IPS-20b (cell line): ENCODE results near the gene COL17A1.

Experiments
- H3K27ac ChIP-seq: one replicate; pipeline ENCODE4 v1.5.1; 2013; ENCODE audit warnings: low read length
- H3K27me3 ChIP-seq: 2 replicates; pipeline ENCODE4 v1.6.1; 2013; ENCODE audit warnings: mild to moderate bottlenecking, low read length, inconsistent platforms; ENCODE audit not compliant: insufficient read depth
- H3K36me3 ChIP-seq: 2 replicates; pipeline ENCODE4 v1.6.1; 2013; ENCODE audit warnings: low read depth, mild to moderate bottlenecking, inconsistent platforms, low read length, moderate library complexity; ENCODE audit not compliant: insufficient read depth
- H3K4me1 ChIP-seq: 2 replicates; pipeline ENCODE4 v1.6.1; 2013; ENCODE audit warnings: mild to moderate bottlenecking, control low read depth, inconsistent platforms, low read length, moderate library complexity; ENCODE audit not compliant: insufficient read depth
- H3K4me3 ChIP-seq: 2 replicates; pipeline ENCODE4 v1.5.1; 2013; ENCODE audit warnings: mild to moderate bottlenecking, low read length, inconsistent platforms
- H3K9ac ChIP-seq: 2 replicates; pipeline ENCODE4 v1.6.1; 2013; ENCODE audit warnings: low read depth, mild to moderate bottlenecking, inconsistent platforms, low read length, moderate library complexity
- H3K9me3 ChIP-seq: 2 replicates; pipeline ENCODE4 v1.6.1; 2013; ENCODE audit warnings: mild to moderate bottlenecking, low read depth, low read length, inconsistent platforms; ENCODE audit not compliant: insufficient read depth

COL17A1 gene

DNA sequence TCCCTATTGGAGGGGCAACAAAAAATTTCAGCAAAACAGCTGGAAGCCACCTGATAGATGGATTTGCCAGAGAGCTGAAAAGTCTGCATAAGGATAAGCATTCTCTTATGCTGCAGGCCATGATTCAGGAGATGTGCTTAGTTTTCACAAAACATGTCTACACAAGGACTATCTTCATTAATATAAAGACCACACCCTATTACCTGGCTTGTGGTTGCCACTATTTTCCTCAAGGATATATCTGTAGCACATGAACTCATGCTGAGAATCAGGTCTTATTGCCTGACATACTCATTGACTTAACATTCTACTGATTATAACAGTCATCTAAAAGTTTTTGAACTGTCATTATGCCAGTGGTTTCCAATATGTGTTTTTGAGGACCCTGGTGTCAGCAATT lies 7.1 kb upstream of the COL17A1 start:
- peaks cover 16% of the 10 kb centered on the region for H3K4me1 ChIP-seq
- no peaks in the 10 kb centered on the region for H3K27me3 ChIP-seq

DNA sequence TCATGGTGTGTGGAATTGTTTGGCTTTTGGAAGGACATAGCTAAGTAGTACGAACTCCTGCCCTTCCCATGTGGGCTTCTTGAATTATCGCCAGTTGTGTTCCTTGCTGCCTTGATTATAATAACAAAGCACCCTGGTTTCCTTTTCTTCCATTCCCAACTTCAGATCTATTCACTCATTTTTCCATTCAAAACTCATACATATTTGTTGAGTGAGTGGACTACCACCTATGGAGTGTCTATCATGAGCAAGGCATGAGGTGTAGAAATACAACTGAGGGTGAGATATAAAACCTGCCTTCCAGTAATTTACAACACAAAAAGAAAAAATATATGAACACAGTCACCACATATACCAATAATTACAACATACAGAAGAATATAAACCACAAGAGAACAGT lies 4.9 kb upstream of the COL17A1 start:
- Histone ChIP-seq H3K4me3 (no peak overlapping the region), H3K27ac (no peak overlapping the region), H3K27me3 (no peaks in the 10 kb centered on the region), H3K9ac (no peak overlapping the region), H3K36me3 (no peaks in the 10 kb centered on the region), H3K4me1 (peaks cover 16% of the 10 kb centered on the region), H3K9me3 (no peaks in the 10 kb centered on the region)

More for the DNA sequence above, 7.1 kb upstream of the COL17A1 start:
- Histone ChIP-seq H3K27ac (no peak overlapping the region), H3K9ac (no peak overlapping the region), H3K9me3 (peaks cover 10% of the 10 kb centered on the region; the same call in 1 of the 2 replicates), H3K4me3 (no peak overlapping the region), H3K36me3 (no peaks in the 10 kb centered on the region)

DNA sequence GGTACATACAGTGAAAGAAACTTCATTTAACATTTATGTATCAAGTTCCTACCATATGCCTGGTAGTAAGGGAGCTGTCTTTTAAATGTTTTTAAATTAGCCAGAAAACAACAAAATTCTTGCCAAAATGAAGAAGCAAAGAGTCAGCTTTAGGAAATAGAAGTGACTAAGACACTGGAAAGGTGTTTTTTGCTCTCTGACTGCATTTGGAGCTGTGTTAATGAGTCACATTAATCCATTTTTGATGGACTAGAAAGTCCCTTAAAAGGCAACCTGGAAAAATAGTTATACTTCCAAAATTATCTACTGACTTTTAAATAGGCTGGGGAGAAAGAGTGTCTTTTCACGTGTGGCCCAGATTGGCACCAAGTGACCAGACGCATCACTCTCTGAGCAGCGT lies 3.9 kb upstream of the COL17A1 start:
- H3K27ac ChIP-seq = no peak overlapping the region
- H3K27me3 ChIP-seq = no peaks in the 10 kb centered on the region
- no peak overlapping the region for H3K4me3 ChIP-seq

DNA sequence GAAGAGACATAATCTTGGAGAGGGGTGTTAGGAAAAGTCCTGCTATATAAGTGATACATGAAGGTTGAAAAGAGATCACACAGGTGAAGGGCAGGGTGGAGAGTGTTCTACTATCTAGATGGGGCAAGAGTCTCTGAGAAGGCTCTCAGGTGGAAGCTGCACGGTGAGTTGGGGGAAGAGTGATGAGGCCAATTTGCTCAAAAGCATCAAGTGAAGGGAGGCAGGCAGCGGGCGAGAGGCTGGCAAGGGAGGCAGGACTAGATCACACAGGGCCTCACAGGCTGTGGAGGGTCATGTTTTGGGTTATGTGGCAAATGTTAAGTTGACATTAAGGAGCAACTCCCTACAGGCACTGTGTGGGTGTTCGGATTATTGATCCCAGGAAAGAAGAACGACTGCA lies 2.6 kb upstream of the COL17A1 start:
- H3K27ac ChIP-seq = no peak overlapping the region
- no peaks in the 10 kb centered on the region for H3K9me3 ChIP-seq
- no peak overlapping the region for H3K9ac ChIP-seq
- no peaks in the 10 kb centered on the region for H3K27me3 ChIP-seq
- H3K4me1 ChIP-seq = peaks cover 16% of the 10 kb centered on the region
- H3K4me3 ChIP-seq = no peak overlapping the region
- no peaks in the 10 kb centered on the region for H3K36me3 ChIP-seq

More for the DNA sequence above, 3.9 kb upstream of the COL17A1 start:
- Histone ChIP-seq H3K9ac (no peak overlapping the region), H3K9me3 (no peaks in the 10 kb centered on the region), H3K4me1 (peaks cover 16% of the 10 kb centered on the region), H3K36me3 (no peaks in the 10 kb centered on the region)

DNA sequence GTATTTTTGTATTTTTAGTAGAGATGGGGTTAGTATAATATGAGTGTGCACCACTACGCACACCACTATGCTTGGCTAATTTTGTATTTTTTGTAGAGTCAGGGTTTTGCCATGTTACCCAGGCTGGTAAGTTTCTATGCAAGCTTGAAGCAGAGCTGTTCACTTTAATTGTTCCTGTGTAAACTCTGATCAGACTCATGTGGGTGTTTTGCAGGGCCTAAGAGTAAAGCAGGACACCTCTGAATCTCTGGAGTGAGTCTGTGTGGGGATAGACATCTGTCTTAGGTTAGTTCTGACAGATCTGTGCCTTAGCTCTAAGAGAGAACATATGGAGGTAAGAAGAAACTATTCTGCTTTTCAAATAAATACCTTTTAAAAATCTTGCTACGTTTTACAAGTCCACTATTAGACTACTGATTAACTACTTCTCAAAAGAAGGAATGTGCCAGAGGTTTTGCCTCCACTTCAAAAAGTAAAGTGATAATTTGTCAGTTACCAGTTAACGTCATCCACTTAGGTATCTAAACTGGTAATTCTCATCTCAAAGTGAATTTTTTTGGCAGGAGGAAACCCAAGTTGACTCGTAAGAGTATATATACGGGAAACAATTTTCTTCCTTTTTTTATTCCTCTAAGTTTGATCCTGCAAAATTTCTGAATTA lies 1.1 kb downstream of the COL17A1 start:
- H3K27ac ChIP-seq = no peak overlapping the region
- H3K4me1 ChIP-seq = peaks cover 6% of the 10 kb centered on the region
- no peaks in the 10 kb centered on the region for H3K27me3 ChIP-seq
- no peak overlapping the region for H3K4me3 ChIP-seq
- no peaks in the 10 kb centered on the region for H3K36me3 ChIP-seq
- H3K9me3 ChIP-seq = no peaks in the 10 kb centered on the region
- H3K9ac ChIP-seq = no peak overlapping the region

DNA sequence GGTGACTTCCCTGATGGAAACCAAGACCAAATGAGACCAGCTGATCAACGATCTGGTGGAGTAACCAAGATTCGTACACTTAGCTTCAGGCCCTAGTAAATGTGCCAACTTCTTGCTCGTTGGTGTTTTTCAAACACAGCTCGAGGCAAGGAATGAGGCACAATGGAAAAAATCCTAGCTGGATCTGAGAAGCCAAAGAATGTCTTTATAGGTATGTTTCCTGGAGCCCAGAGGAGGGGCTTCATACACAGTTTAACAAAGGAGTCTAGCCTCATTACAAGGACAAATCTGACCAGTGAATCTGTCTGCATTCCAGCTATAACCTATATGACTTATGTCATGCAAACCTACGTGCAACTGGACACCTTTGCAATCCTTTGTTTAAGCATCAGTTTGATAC lies 3.7 kb downstream of the COL17A1 start:
- Histone ChIP-seq H3K36me3 (no peaks in the 10 kb centered on the region), H3K9ac (no peak overlapping the region), H3K27me3 (no peaks in the 10 kb centered on the region), H3K4me3 (no peak overlapping the region), H3K4me1 (peaks cover 13% of the 10 kb centered on the region), H3K27ac (no peak overlapping the region), H3K9me3 (no peaks in the 10 kb centered on the region)

DNA sequence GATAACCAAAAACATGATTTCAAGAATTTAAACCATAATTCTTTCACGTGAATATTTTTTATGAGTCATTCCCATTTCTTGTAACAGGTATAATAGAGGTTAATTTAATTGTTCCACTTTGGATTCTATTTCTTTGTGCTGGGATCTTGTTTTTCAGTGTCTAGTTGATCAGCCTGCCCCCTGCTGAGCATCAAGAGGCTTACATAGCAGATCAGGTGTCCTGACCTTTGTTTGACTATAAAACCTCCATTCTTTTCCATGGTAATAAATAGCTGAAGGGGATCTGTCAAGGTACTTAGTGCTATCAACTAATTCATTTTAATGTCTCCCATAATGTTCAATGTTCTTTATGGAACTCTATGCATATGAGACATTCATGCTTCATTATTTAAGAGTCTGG lies 4.9 kb downstream of the COL17A1 start:
- H3K9me3 ChIP-seq = no peaks in the 10 kb centered on the region
- no peak overlapping the region for H3K9ac ChIP-seq
- no peak overlapping the region for H3K4me3 ChIP-seq
- H3K36me3 ChIP-seq = no peaks in the 10 kb centered on the region
- H3K4me1 ChIP-seq = peaks cover 22% of the 10 kb centered on the region
- H3K27ac ChIP-seq = no peak overlapping the region
- no peaks in the 10 kb centered on the region for H3K27me3 ChIP-seq

DNA sequence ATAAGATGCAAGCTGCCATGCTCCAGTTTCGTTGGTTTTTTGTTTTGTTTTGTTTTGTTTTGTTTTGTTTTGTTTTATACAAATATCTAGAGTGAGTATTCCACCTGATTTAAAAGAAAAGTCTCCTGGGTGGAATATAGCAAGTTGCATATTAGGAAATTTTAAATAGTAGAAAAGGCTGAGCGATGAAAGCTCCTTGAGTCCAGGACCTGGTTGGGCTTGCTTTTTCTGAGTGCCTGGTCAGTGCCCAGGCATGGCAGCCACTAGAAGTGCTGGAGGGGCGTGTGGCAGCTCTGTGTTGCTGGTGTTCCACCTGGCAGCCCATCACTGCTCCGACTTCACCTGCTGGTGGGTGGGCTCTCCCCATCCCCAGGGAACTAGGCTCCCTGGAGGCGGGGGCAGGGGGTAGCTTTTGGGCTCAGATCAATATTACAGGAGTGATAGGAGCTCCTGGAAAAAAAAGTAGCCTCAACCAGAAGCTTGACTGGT lies 8.0 kb downstream of the COL17A1 start:
- Histone ChIP-seq H3K4me3 (peak overlapping the region; percentile 42; the same call in 1 of the 2 replicates), H3K9me3 (no peaks in the 10 kb centered on the region), H3K4me1 (peaks cover 22% of the 10 kb centered on the region), H3K27ac (no peak overlapping the region), H3K27me3 (no peaks in the 10 kb centered on the region), H3K9ac (no peak overlapping the region; the same call in 1 of the 2 replicates), H3K36me3 (no peaks in the 10 kb centered on the region)

DNA sequence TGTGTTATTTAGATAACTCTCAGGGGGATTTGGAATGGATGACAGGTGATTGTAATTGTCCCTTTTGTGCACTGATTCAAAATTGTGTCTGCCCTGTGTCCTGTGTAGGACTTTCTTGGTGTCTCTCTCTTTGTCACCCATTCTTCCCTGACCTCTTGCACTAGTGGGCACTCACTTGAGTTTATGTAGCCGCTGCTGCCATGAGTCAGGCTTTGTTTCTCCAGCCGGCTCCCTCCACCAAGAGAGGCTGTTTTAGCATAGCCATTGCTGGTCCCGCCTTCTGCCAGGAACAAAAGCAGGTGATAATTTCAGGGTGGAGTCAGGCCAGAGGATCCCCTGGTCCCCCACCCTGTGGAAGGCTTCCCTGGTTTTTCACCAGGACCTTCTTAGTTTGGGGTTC lies 8.4 kb downstream of the COL17A1 start:
- Histone ChIP-seq H3K4me3 (peak overlapping the region; percentile 42; the same call in 1 of the 2 replicates), H3K9me3 (no peaks in the 10 kb centered on the region), H3K4me1 (peaks cover 22% of the 10 kb centered on the region), H3K27me3 (no peaks in the 10 kb centered on the region), H3K27ac (no peak overlapping the region), H3K9ac (peak overlapping the region; percentile 53), H3K36me3 (no peaks in the 10 kb centered on the region)

DNA sequence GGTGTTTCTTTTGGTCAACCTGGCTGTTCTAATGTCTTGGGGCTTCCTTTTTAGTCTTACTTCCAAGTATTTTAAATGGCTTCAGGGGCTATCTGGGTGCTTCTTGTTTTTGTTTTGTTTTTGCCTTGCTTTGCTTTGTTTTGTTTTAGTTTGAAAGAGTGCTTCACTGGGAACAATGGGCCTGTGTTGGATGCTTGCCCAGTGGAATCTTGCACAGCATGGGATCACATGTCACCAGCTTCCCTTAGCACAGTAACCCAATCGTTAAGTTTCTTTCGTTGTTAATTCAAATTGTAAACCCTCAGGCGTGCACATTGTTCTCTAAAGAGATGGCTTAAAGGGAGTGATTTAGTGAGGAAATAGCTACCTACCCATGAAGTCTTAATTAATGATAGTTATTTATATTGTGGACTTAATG lies 8.9 kb downstream of the COL17A1 start:
- Histone ChIP-seq H3K4me3 (peak overlapping the region; percentile 42; the same call in 1 of the 2 replicates), H3K9me3 (no peaks in the 10 kb centered on the region), H3K27ac (no peak overlapping the region), H3K4me1 (peaks cover 22% of the 10 kb centered on the region), H3K27me3 (no peaks in the 10 kb centered on the region), H3K36me3 (no peaks in the 10 kb centered on the region), H3K9ac (peak overlapping the region; percentile 53; the same call in 1 of the 2 replicates)

DNA sequence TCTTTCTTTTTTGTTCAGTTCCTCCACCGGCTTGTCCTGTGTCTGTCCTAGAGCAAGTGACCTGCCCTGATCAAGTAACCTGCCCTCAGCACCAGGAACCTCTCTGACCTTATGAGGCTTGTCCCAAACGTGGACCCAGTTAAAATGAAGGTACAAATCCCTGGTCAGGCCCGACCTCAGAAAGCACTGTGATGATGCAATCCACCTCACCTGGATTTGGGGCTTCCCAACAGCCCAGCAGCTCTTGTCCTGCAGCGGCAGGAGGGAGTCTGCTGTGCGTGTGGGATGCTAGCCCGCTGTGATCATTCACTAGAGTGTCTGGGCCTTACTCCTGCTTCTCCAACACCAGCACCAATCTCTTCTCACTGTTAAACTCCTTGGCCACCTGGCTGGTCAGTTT lies 11.2 kb downstream of the COL17A1 start:
- Histone ChIP-seq H3K9me3 (no peaks in the 10 kb centered on the region), H3K27ac (no peak overlapping the region), H3K27me3 (no peaks in the 10 kb centered on the region), H3K9ac (no peak overlapping the region), H3K4me1 (peaks cover 17% of the 10 kb centered on the region), H3K36me3 (no peaks in the 10 kb centered on the region), H3K4me3 (no peak overlapping the region)

DNA sequence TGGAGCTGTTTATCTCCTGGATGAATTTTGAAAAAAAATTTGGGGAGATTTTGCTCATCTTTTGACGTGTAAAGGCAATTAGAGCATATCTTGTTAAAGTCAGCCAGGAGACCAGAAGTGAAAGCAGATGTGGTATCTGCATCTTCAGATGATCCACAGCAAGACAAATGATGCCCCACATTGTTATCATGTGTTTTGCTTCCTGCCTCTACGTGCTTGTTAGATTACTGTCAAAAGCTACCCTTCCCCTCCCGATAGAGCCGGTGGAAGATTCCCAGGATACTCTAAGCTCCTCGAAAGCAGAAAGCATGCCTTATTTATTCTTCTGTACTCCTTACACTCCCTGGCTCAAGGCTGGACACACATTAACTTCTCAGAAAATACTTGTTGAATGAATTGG lies 12.9 kb downstream of the COL17A1 start:
- H3K36me3 ChIP-seq = no peaks in the 10 kb centered on the region
- no peak overlapping the region for H3K9ac ChIP-seq
- no peak overlapping the region for H3K4me3 ChIP-seq
- H3K27ac ChIP-seq = no peak overlapping the region
- H3K9me3 ChIP-seq = no peaks in the 10 kb centered on the region
- H3K4me1 ChIP-seq = peaks cover 30% of the 10 kb centered on the region
- H3K27me3 ChIP-seq = no peaks in the 10 kb centered on the region
